Endothelial cell of umbilical vein (primary cell): ENCODE measurements around the gene DGLUCY. TPM values are rescaled to one million over a fixed set of nuclear protein-coding genes. Genes with fewer than 3 reads are reported as not detected.
A peak's percentile ranks its signal among the peaks of the same experiment; 100 is the strongest.

Experiments
- BruUV-seq: library from RNA; stranded (reverse); fragments of 400-500 nt; replicated peaks from 2 replicates; lab custom pipeline; 2021; lab: Mats Ljungman, UMichigan
- CTCF ChIA-PET: fragments of 300-600, 350-600 bp; sonication (Branson Sonifier 250); formaldehyde crosslinking; loops from one replicate; lab custom pipeline; 2021; ENCODE audit warnings: antibody characterized with exemption, inconsistent platforms; lab: Charles Lee
- POLR2A ChIA-PET: fragments of 300-600, 350-600 bp; sonication (Branson Sonifier 250); formaldehyde crosslinking; loops from one replicate; lab custom pipeline; 2021; ENCODE audit warnings: antibody characterized with exemption, inconsistent platforms; lab: Charles Lee
- DNase-seq: peaks from one replicate; pipeline ENCODE4 v3.0.0-alpha.2; 2011; ENCODE audit warnings: low read depth, low spot score
- FAIRE-seq: peaks from 2 replicates; lab custom pipeline; 2011; peaks lifted over from hg19 to GRCh38; lab: Jason Lieb, UNC
- H2AFZ ChIP-seq: 2 replicates; pipeline ENCODE4 v1.6.0; 2012; ENCODE audit warnings: low read depth, low read length, control low read depth, inconsistent platforms
- H3K27ac ChIP-seq: 2 replicates; pipeline ENCODE4 v1.5.1; 2011; ENCODE audit warnings: low read depth, mild to moderate bottlenecking, control low read depth, low read length, moderate library complexity; ENCODE audit not compliant: insufficient read depth
- H3K27me3 ChIP-seq, 2 experiments: 2 replicates each; pipeline versions ENCODE4 v1.6.0 to v1.6.1; 2011; ENCODE audit warnings: low read length in 2 of 2, mixed read lengths in 1 of 2; ENCODE audit not compliant: control insufficient read depth in 2 of 2, insufficient read depth in 2 of 2
- H3K36me3 ChIP-seq, 2 experiments: 2 replicates in 1 of 2; 3 replicates in 1 of 2; pipeline ENCODE4 v1.5.1; 2011; ENCODE audit warnings: low read length in 2 of 2, mild to moderate bottlenecking in 1 of 2, moderate library complexity in 1 of 2; ENCODE audit not compliant: control insufficient read depth in 2 of 2, insufficient read depth in 2 of 2; ENCODE audit errors: extremely low read depth in 1 of 2
- H3K4me1 ChIP-seq: 3 replicates; pipeline ENCODE4 v1.5.1; 2011; ENCODE audit warnings: mild to moderate bottlenecking, low read length; ENCODE audit not compliant: control insufficient read depth, insufficient read depth; ENCODE audit errors: extremely low read depth
- H3K4me2 ChIP-seq: 2 replicates; pipeline ENCODE4 v1.6.1; 2011; ENCODE audit warnings: low read length, control low read depth, mixed read lengths; ENCODE audit not compliant: insufficient read depth
- H3K4me3 ChIP-seq, 3 experiments: fragments of 200-600 bp in 1 of 3; sonication (generic), shearing (Covaris generic) in 1 of 3; replicated peaks in 1 of 3; 2 replicates each; pipeline ENCODE4 v1.5.1; 2011 to 2016; ENCODE audit warnings: control low read depth in 3 of 3, low read length in 3 of 3, mild to moderate bottlenecking in 2 of 3, inconsistent platforms in 1 of 3, low read depth in 1 of 3, moderate library complexity in 1 of 3; ENCODE audit not compliant: insufficient read depth in 1 of 3
- H3K79me2 ChIP-seq: 2 replicates; pipeline ENCODE4 v1.6.0; 2012; ENCODE audit warnings: low read length, inconsistent platforms; ENCODE audit not compliant: control insufficient read depth, insufficient read depth
- H3K9ac ChIP-seq: replicated peaks from 2 replicates; pipeline ENCODE3; 2011; ENCODE audit warnings: low read length, control low read depth; ENCODE audit not compliant: insufficient read depth; ENCODE audit errors: extremely low read depth
- H3K9me1 ChIP-seq: replicated peaks from 3 replicates; pipeline ENCODE4 v1.6.0; 2011; ENCODE audit warnings: mild to moderate bottlenecking, low read length; ENCODE audit not compliant: control insufficient read depth, insufficient read depth; ENCODE audit errors: extremely low read depth
- H3K9me3 ChIP-seq: replicated peaks from 2 replicates; pipeline ENCODE4 v1.5.1; 2012; ENCODE audit warnings: low read length, inconsistent platforms; ENCODE audit not compliant: control insufficient read depth, insufficient read depth
- H4K20me1 ChIP-seq: replicated peaks from 2 replicates; pipeline ENCODE3; 2011; ENCODE audit warnings: mild to moderate bottlenecking, low read length; ENCODE audit not compliant: control insufficient read depth, insufficient read depth; ENCODE audit errors: extremely low read depth
- CTCF ChIP-seq, 2 donors: IDR thresholded peaks; 1 replicate in 1 of 2; 2 replicates in 1 of 2; pipeline ENCODE4 v1.5.1; 2011; ENCODE audit warnings: low read length in 2 of 2, mild to moderate bottlenecking in 2 of 2, moderate library complexity in 2 of 2, control low read depth in 1 of 2, inconsistent platforms in 1 of 2, low read depth in 1 of 2; ENCODE audit not compliant: insufficient read depth in 1 of 2; ENCODE audit errors: extremely low read depth in 1 of 2
- EZH2 ChIP-seq: IDR thresholded peaks from 2 replicates; pipeline ENCODE4 v1.6.1; 2012; ENCODE audit warnings: borderline replicate concordance, low read depth, mild to moderate bottlenecking, moderate library complexity, low read length, inconsistent platforms; ENCODE audit not compliant: severe bottlenecking
- FOS ChIP-seq: IDR thresholded peaks from 2 replicates; pipeline ENCODE4 v1.6.1; 2011; ENCODE audit warnings: mild to moderate bottlenecking, low read length, moderate library complexity, borderline replicate concordance; ENCODE audit not compliant: insufficient read depth
- GATA2 ChIP-seq: IDR thresholded peaks from 2 replicates; pipeline ENCODE4 v1.7.0; 2011; ENCODE audit warnings: low read depth, mild to moderate bottlenecking, moderate library complexity, mixed read lengths, low read length; ENCODE audit not compliant: insufficient read length, insufficient read depth
- MAX ChIP-seq: IDR thresholded peaks from 2 replicates; pipeline ENCODE4 v1.6.1; 2011; ENCODE audit not compliant: insufficient read depth, insufficient read length
- MYC ChIP-seq: IDR thresholded peaks from one replicate; pipeline ENCODE4 v1.6.1; 2011; ENCODE audit warnings: mild to moderate bottlenecking, low read depth, low read length
- POLR2A ChIP-seq: IDR thresholded peaks from 2 replicates; pipeline ENCODE4 v1.6.1; 2012; ENCODE audit warnings: low read depth, mild to moderate bottlenecking, control low read depth, low read length
- POLR2AphosphoS5 ChIP-seq: IDR thresholded peaks from 2 replicates; pipeline ENCODE4 v1.6.1; 2012; ENCODE audit warnings: low read depth, mild to moderate bottlenecking, control low read depth, low read length, moderate library complexity; ENCODE audit not compliant: insufficient read depth
- dilution Hi-C: fragments of 300-500 bp; cut with MboI; formaldehyde crosslinking; loops from one replicate; pipeline ENCODE4 v1.15.0; 2019; ENCODE audit warnings: low sequenced_read_pairs; ENCODE audit not compliant: extremely low pct_ligation_motif_present
- intact Hi-C: fragments of 100-400 bp; cut with micrococcal nuclease; formaldehyde crosslinking; loops from one replicate; pipeline ENCODE4 v1.10.0; 2022
- polyA plus RNA-seq, 4 experiments: library from polyadenylated mRNA; depleted of rRNA in 3 of 4; stranded (reverse) in 3 of 4; unstranded in 1 of 4; fragments of >200 nt; gene quantifications; 2 replicates each; pipeline versions ENCODE4 v1.2.1 to v1.2.3, GENCODE V29; 2011 to 2012; ENCODE audit warnings: missing spikeins in 1 of 4
- total RNA-seq: library from RNA; stranded (reverse); gene quantifications from 2 replicates; pipeline ENCODE4 v1.2.3, GENCODE V29; 2021

DGLUCY gene
- total and polyA plus RNA-seq, 2 donors (not counting 3 experiments of a cell fraction or from before 2014, with no cell fraction given), result 40.9 to 65.6 TPM

- FAIRE-seq (peak; percentile 38), DNase-seq (peak; percentile 25)
- intact Hi-C loops (loop anchor here (1.0 kb wide), 3 partner anchors 34 to 236 kb away; no protein-coding TSS in a partner anchor), dilution Hi-C loops (no loop called here)
- H3K36me3 ChIP-seq, result no peaks in the 10 kb centered on the region
- no peak overlapping the region for H3K4me3 ChIP-seq
- no peaks in the 10 kb centered on the region for H4K20me1 ChIP-seq
- H3K9me1 ChIP-seq, result no peaks in the 10 kb centered on the region
- H3K9me3 ChIP-seq, result no peaks in the 10 kb centered on the region
- peaks cover 32% of the 10 kb centered on the region for H3K4me1 ChIP-seq
- H3K4me2 ChIP-seq, result no peak overlapping the region
- H3K27me3 ChIP-seq, result no peaks in the 10 kb centered on the region
- H3K9ac ChIP-seq, result no peak overlapping the region
- no peak overlapping the region for H3K27ac ChIP-seq
- ChIA-PET CTCF (interaction anchor here (0.7 to 3.5 kb wide), 11 partner anchors 9 to 236 kb away, joined by 3 to 71 read pairs (median 4); partner anchors contain the start of genes DGLUCY and RPS6KA5), POLR2A (no interaction called here)
- TF ChIP-seq FOS (no peak), POLR2AphosphoS5 (no peak), CTCF (IDR thresholded peaks at IDR 0.05; ENCODE audit: extremely low read depth in 1 of 2, insufficient read depth in 1 of 2, low read depth in 1 of 2, low read length in 2 of 2) (no peak), GATA2 (no peak), MAX (no peak), MYC (no peak), POLR2A (no peak), EZH2 (no peak)
- BruUV-seq, result no TSS peak
- H2AFZ ChIP-seq, result no peak overlapping the region
- H3K79me2 ChIP-seq, result no peaks in the 10 kb centered on the region
Measured at GRCh38 chr14:91139776-91140175, 25.9 kb downstream of the DGLUCY start.
